Measurements from ENCODE around the gene SLC4A1AP. TPM values are rescaled to one million over a fixed set of nuclear protein-coding genes. Genes with fewer than 3 reads are reported as not detected.

The SLC4A1AP gene
- total and polyA plus RNA-seq, 2 donors (not counting 1 experiment from before 2014, with no cell fraction given), result 8.9 to 23.1 TPM

DNA sequence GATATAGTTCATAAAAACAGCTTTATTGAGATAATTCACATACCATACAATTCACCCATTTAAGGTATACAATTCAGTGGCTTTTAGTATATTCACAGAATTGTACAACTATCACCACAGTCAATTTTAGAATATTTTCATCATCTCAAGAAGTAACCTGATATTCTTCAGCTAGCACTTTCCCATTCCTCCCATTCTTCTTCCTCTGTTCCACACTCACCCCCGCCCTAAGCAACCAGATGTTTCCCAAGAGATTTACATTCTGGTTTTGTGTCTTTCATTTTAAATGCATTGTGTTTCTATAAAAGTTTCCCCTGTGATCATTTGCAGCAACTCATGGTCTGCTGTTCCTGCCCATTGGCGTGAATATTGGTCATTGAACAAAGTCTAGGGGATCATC lies 29.4 kb upstream of the SLC4A1AP start:
- intact Hi-C loops (cut with micrococcal nuclease), result no loop called here
- H2AFZ ChIP-seq (ENCODE audit: insufficient read depth, low read depth, low read length, poor library complexity, severe bottlenecking), result no peak overlapping the region
- peaks cover 8% of the 10 kb centered on the region for H3K4me1 Mint-ChIP-seq
- H3K27ac Mint-ChIP-seq, result no peak overlapping the region
- no peaks in the 10 kb centered on the region for H3K27me3 Mint-ChIP-seq
- CTCF ChIA-PET, result no interaction called here
- POLR2A ChIA-PET, result no interaction called here
- H3K27me3 ChIP-seq (replicated peaks in 1 of 4; ENCODE audit: control extremely low read depth in 1 of 4, control insufficient read depth in 3 of 4, insufficient read depth in 4 of 4, low read length in 3 of 4), result no peaks in the 10 kb centered on the region
- no peak for TF ChIP-seq EZH2 (IDR thresholded peaks at IDR 0.05; ENCODE audit: borderline replicate concordance, insufficient read depth, low read depth, low read length, poor library complexity, severe bottlenecking)
- TF ChIP-seq, protein P1, sequence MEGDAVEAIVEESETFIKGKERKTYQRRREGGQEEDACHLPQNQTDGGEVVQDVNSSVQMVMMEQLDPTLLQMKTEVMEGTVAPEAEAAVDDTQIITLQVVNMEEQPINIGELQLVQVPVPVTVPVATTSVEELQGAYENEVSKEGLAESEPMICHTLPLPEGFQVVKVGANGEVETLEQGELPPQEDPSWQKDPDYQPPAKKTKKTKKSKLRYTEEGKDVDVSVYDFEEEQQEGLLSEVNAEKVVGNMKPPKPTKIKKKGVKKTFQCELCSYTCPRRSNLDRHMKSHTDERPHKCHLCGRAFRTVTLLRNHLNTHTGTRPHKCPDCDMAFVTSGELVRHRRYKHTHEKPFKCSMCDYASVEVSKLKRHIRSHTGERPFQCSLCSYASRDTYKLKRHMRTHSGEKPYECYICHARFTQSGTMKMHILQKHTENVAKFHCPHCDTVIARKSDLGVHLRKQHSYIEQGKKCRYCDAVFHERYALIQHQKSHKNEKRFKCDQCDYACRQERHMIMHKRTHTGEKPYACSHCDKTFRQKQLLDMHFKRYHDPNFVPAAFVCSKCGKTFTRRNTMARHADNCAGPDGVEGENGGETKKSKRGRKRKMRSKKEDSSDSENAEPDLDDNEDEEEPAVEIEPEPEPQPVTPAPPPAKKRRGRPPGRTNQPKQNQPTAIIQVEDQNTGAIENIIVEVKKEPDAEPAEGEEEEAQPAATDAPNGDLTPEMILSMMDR (IDR thresholded peaks at IDR 0.05), result no peak
- WGBS (ENCODE audit: insufficient coverage), result 100% methylated on average over 1 of the region's 2 CpGs
- H3K9me3 ChIP-seq (ENCODE audit: control extremely low read depth in 1 of 3, control insufficient read depth in 2 of 3, insufficient read depth in 1 of 3, low read length in 2 of 3), result no peaks in the 10 kb centered on the region
- no peak for ATAC-seq (ENCODE audit: low read depth)
- no peak for DNase-seq
- peaks cover 24% of the 10 kb centered on the region for H3K79me2 ChIP-seq (ENCODE audit: control insufficient read depth, insufficient read depth, low read length)
- H3K4me2 ChIP-seq (replicated peaks; ENCODE audit: low read depth, low read length, poor library complexity, severe bottlenecking), result no peak overlapping the region
- H3K4me3 ChIP-seq (ENCODE audit: control extremely low read depth in 1 of 5, extremely low read depth in 1 of 5, insufficient read depth in 1 of 5, low read depth in 2 of 5, low read length in 4 of 5), result no peak overlapping the region
- no peaks in the 10 kb centered on the region for H3K9me3 Mint-ChIP-seq (ENCODE audit: insufficient read depth)
- no peak overlapping the region for H3K4me3 Mint-ChIP-seq
- H3K36me3 ChIP-seq (replicated peaks in 1 of 2; ENCODE audit: control extremely low read depth in 1 of 2, control insufficient read depth in 1 of 2, extremely low read depth in 1 of 2, insufficient read depth in 2 of 2, low read length in 1 of 2), result peaks cover 3 to 75% of the 10 kb centered on the region in 2 experiments
- no peaks in the 10 kb centered on the region for H4K20me1 ChIP-seq (ENCODE audit: control insufficient read depth, insufficient read depth, low read length, poor library complexity, severe bottlenecking)
- no peak overlapping the region for H3K9ac ChIP-seq (ENCODE audit: low read length)
- peaks cover 5 to 8% of the 10 kb centered on the region in 2 donors for H3K4me1 ChIP-seq (ENCODE audit: control insufficient read depth in 2 of 2, insufficient read depth in 2 of 2, low read length in 2 of 2)
- no peak overlapping the region for H3K27ac ChIP-seq (ENCODE audit: low read length in 2 of 2)

DNA sequence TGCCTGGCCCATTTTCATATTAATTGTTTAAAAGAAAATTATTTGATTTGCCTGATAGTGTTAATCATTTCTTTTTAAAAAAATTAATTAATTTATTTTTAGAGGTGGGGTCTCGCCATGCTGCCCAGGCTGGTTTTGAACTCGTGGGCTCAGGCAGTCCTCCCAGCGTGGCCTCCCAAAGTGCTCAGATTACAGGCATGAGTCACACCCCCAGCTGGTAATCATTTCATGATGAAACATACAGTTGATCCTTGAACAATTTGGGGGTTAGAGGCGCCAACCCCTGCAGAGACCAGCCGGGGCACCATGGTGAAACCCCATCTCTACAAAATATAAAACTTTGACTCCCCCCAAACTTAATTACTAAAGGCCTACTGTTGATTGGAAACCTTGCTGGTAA lies 26.9 kb upstream of the SLC4A1AP start:
- no peak overlapping the region for H3K9ac ChIP-seq (ENCODE audit: low read length)
- H2AFZ ChIP-seq (ENCODE audit: insufficient read depth, low read depth, low read length, poor library complexity, severe bottlenecking), result no peak overlapping the region
- H3K4me1 ChIP-seq (ENCODE audit: control insufficient read depth in 2 of 2, insufficient read depth in 2 of 2, low read length in 2 of 2), result no peaks in the 10 kb centered on the region
- Mint-ChIP-seq H3K27me3 (no peaks in the 10 kb centered on the region), H3K27ac (no peak overlapping the region), H3K9me3 (ENCODE audit: insufficient read depth) (no peaks in the 10 kb centered on the region), H3K4me3 (no peak overlapping the region), H3K4me1 (no peaks in the 10 kb centered on the region)
- WGBS (ENCODE audit: insufficient coverage), result 100% methylated on average over 1 of the region's 5 CpGs
- TF ChIP-seq EZH2 (IDR thresholded peaks at IDR 0.05; ENCODE audit: borderline replicate concordance, insufficient read depth, low read depth, low read length, poor library complexity, severe bottlenecking), result no peak
- TF ChIP-seq, protein P1 (IDR thresholded peaks at IDR 0.05), result no peak
- intact Hi-C loops (cut with micrococcal nuclease), result no loop called here
- ATAC-seq (ENCODE audit: low read depth), result no peak
- no peak overlapping the region for H3K4me3 ChIP-seq (ENCODE audit: control extremely low read depth in 1 of 5, extremely low read depth in 1 of 5, insufficient read depth in 1 of 5, low read depth in 2 of 5, low read length in 4 of 5)
- no peaks in the 10 kb centered on the region for H4K20me1 ChIP-seq (ENCODE audit: control insufficient read depth, insufficient read depth, low read length, poor library complexity, severe bottlenecking)
- ChIA-PET POLR2A (no interaction called here), CTCF (no interaction called here)
- no peaks in the 10 kb centered on the region for H3K79me2 ChIP-seq (ENCODE audit: control insufficient read depth, insufficient read depth, low read length)
- no peaks in the 10 kb centered on the region for H3K27me3 ChIP-seq (replicated peaks in 1 of 4; ENCODE audit: control extremely low read depth in 1 of 4, control insufficient read depth in 3 of 4, insufficient read depth in 4 of 4, low read length in 3 of 4)
- no peak overlapping the region for H3K27ac ChIP-seq (ENCODE audit: low read length in 2 of 2)
- H3K36me3 ChIP-seq (replicated peaks in 1 of 2; ENCODE audit: control extremely low read depth in 1 of 2, control insufficient read depth in 1 of 2, extremely low read depth in 1 of 2, insufficient read depth in 2 of 2, low read length in 1 of 2), result peaks cover 16 to 78% of the 10 kb centered on the region in 2 experiments
- DNase-seq, result no peak
- H3K4me2 ChIP-seq (replicated peaks; ENCODE audit: low read depth, low read length, poor library complexity, severe bottlenecking), result no peak overlapping the region
- no peaks in the 10 kb centered on the region for H3K9me3 ChIP-seq (ENCODE audit: control extremely low read depth in 1 of 3, control insufficient read depth in 2 of 3, insufficient read depth in 1 of 3, low read length in 2 of 3)
